ENCODE results near the gene SIPA1L3.

SIPA1L3 gene

DNA sequence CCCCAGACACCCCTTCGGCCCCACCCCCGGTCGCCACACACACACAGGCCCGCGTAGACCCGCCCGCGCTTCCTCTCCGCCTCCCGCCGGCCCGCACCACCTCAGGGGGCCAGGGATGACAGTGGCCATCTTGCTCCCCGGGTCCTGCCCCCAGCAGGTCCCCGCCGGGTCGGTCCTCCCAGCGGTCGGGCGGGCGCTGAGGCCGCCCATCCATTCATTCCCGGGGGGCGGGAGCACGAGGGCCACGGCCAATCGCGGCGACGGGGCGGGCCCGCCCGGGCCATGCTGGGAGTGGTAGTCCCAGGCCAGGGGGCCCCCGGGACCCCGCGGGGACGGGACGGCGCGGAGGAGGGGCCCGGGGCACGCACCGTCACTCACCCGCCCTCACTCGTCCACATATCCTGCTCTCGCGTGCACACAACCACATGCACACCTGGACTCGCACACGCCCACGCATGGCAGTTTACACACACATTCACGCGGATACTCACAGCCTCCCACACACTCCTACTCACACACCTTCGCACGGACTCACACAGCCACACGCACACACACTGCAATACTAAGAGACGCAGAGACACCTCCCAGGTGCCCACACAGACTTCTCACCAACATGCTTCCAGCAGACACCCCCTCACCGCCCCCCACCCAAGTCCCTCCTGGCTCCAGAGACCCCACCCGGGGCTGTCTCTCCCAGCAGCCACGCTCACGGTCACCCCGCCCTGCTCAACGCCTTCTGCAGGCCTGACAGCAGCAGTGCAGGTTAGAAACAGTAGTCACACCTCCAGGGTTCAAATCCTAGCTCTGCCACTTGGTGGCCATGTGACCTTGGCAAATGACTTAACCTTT is 317.2 kb downstream of the SIPA1L3 start, which contains the start of gene DPF1 (continued):
- TF ChIP-seq, protein P1, sequence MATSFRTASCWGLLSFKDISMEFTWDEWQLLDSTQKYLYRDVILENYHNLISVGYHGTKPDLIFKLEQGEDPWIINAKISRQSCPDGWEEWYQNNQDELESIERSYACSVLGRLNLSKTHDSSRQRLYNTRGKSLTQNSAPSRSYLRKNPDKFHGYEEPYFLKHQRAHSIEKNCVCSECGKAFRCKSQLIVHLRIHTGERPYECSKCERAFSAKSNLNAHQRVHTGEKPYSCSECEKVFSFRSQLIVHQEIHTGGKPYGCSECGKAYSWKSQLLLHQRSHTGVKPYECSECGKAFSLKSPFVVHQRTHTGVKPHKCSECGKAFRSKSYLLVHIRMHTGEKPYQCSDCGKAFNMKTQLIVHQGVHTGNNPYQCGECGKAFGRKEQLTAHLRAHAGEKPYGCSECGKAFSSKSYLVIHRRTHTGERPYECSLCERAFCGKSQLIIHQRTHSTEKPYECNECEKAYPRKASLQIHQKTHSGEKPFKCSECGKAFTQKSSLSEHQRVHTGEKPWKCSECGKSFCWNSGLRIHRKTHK (tag by site-specific recombination; IDR thresholded peaks at IDR 0.05), result no peak
- TF ChIP-seq ZNF184 (tag by site-specific recombination; IDR thresholded peaks at IDR 0.05), result no peak
- TF ChIP-seq, protein P2, sequence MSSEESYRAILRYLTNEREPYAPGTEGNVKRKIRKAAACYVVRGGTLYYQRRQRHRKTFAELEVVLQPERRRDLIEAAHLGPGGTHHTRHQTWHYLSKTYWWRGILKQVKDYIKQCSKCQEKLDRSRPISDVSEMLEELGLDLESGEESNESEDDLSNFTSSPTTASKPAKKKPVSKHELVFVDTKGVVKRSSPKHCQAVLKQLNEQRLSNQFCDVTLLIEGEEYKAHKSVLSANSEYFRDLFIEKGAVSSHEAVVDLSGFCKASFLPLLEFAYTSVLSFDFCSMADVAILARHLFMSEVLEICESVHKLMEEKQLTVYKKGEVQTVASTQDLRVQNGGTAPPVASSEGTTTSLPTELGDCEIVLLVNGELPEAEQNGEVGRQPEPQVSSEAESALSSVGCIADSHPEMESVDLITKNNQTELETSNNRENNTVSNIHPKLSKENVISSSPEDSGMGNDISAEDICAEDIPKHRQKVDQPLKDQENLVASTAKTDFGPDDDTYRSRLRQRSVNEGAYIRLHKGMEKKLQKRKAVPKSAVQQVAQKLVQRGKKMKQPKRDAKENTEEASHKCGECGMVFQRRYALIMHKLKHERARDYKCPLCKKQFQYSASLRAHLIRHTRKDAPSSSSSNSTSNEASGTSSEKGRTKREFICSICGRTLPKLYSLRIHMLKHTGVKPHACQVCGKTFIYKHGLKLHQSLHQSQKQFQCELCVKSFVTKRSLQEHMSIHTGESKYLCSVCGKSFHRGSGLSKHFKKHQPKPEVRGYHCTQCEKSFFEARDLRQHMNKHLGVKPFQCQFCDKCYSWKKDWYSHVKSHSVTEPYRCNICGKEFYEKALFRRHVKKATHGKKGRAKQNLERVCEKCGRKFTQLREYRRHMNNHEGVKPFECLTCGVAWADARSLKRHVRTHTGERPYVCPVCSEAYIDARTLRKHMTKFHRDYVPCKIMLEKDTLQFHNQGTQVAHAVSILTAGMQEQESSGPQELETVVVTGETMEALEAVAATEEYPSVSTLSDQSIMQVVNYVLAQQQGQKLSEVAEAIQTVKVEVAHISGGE (tag by site-specific recombination; conservative IDR thresholded peaks at IDR 0.05; ENCODE audit: low read depth), result peak; percentile 85
- no peak for TF ChIP-seq KLF10 (tag by site-specific recombination; IDR thresholded peaks at IDR 0.05)
- TF ChIP-seq, protein P3, sequence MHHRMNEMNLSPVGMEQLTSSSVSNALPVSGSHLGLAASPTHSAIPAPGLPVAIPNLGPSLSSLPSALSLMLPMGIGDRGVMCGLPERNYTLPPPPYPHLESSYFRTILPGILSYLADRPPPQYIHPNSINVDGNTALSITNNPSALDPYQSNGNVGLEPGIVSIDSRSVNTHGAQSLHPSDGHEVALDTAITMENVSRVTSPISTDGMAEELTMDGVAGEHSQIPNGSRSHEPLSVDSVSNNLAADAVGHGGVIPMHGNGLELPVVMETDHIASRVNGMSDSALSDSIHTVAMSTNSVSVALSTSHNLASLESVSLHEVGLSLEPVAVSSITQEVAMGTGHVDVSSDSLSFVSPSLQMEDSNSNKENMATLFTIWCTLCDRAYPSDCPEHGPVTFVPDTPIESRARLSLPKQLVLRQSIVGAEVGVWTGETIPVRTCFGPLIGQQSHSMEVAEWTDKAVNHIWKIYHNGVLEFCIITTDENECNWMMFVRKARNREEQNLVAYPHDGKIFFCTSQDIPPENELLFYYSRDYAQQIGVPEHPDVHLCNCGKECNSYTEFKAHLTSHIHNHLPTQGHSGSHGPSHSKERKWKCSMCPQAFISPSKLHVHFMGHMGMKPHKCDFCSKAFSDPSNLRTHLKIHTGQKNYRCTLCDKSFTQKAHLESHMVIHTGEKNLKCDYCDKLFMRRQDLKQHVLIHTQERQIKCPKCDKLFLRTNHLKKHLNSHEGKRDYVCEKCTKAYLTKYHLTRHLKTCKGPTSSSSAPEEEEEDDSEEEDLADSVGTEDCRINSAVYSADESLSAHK (tag by site-specific recombination; IDR thresholded peaks at IDR 0.05), result peak; percentile 73; the same call in 1 of the 2 replicates
- peak; percentile 97 for TF ChIP-seq ZXDB (tag by site-specific recombination; IDR thresholded peaks at IDR 0.05)
- TF ChIP-seq, protein P4, sequence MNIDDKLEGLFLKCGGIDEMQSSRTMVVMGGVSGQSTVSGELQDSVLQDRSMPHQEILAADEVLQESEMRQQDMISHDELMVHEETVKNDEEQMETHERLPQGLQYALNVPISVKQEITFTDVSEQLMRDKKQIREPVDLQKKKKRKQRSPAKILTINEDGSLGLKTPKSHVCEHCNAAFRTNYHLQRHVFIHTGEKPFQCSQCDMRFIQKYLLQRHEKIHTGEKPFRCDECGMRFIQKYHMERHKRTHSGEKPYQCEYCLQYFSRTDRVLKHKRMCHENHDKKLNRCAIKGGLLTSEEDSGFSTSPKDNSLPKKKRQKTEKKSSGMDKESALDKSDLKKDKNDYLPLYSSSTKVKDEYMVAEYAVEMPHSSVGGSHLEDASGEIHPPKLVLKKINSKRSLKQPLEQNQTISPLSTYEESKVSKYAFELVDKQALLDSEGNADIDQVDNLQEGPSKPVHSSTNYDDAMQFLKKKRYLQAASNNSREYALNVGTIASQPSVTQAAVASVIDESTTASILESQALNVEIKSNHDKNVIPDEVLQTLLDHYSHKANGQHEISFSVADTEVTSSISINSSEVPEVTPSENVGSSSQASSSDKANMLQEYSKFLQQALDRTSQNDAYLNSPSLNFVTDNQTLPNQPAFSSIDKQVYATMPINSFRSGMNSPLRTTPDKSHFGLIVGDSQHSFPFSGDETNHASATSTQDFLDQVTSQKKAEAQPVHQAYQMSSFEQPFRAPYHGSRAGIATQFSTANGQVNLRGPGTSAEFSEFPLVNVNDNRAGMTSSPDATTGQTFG (tag by site-specific recombination; IDR thresholded peaks at IDR 0.05; ENCODE audit: borderline replicate concordance), result peak; percentile 91; the same call in 1 of the 2 replicates
- TF ChIP-seq ZNF19 (tag by site-specific recombination; IDR thresholded peaks at IDR 0.05; ENCODE audit: low read depth), result no peak
- peak; percentile 99 for TF ChIP-seq ZBTB20 (tag by site-specific recombination; IDR thresholded peaks at IDR 0.05)
- peak; percentile 94 for TF ChIP-seq ZNF391 (tag by site-specific recombination; IDR thresholded peaks at IDR 0.05; ENCODE audit: borderline replicate concordance, low read depth)
- TF ChIP-seq ZNF521 (tag by site-specific recombination; IDR thresholded peaks at IDR 0.05), result no peak
- TF ChIP-seq ZFP41 (tag by site-specific recombination; IDR thresholded peaks at IDR 0.05; ENCODE audit: borderline replicate concordance), result no peak
- TF ChIP-seq ZNF354C (tag by site-specific recombination; IDR thresholded peaks at IDR 0.05; ENCODE audit: borderline replicate concordance, low read depth), result no peak
- TF ChIP-seq ZNF510 (tag by site-specific recombination; IDR thresholded peaks at IDR 0.05; ENCODE audit: insufficient replicate concordance), result no peak
- TF ChIP-seq ZSCAN23 (tag by site-specific recombination; IDR thresholded peaks at IDR 0.05), result peak; percentile 66; the same call in 1 of the 2 replicates
- TF ChIP-seq, protein P5, sequence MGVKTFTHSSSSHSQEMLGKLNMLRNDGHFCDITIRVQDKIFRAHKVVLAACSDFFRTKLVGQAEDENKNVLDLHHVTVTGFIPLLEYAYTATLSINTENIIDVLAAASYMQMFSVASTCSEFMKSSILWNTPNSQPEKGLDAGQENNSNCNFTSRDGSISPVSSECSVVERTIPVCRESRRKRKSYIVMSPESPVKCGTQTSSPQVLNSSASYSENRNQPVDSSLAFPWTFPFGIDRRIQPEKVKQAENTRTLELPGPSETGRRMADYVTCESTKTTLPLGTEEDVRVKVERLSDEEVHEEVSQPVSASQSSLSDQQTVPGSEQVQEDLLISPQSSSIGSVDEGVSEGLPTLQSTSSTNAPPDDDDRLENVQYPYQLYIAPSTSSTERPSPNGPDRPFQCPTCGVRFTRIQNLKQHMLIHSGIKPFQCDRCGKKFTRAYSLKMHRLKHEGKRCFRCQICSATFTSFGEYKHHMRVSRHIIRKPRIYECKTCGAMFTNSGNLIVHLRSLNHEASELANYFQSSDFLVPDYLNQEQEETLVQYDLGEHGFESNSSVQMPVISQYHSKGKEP (tag by site-specific recombination; IDR thresholded peaks at IDR 0.05), result no peak
- TF ChIP-seq ZNF560 (tag by site-specific recombination; IDR thresholded peaks at IDR 0.05; ENCODE audit: borderline replicate concordance), result no peak
- TF ChIP-seq, protein P6, sequence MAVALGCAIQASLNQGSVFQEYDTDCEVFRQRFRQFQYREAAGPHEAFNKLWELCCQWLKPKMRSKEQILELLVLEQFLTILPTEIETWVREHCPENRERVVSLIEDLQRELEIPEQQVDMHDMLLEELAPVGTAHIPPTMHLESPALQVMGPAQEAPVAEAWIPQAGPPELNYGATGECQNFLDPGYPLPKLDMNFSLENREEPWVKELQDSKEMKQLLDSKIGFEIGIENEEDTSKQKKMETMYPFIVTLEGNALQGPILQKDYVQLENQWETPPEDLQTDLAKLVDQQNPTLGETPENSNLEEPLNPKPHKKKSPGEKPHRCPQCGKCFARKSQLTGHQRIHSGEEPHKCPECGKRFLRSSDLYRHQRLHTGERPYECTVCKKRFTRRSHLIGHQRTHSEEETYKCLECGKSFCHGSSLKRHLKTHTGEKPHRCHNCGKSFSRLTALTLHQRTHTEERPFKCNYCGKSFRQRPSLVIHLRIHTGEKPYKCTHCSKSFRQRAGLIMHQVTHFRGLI (tag by site-specific recombination; IDR thresholded peaks at IDR 0.05), result peak; percentile 92
- TF ChIP-seq, protein P7, sequence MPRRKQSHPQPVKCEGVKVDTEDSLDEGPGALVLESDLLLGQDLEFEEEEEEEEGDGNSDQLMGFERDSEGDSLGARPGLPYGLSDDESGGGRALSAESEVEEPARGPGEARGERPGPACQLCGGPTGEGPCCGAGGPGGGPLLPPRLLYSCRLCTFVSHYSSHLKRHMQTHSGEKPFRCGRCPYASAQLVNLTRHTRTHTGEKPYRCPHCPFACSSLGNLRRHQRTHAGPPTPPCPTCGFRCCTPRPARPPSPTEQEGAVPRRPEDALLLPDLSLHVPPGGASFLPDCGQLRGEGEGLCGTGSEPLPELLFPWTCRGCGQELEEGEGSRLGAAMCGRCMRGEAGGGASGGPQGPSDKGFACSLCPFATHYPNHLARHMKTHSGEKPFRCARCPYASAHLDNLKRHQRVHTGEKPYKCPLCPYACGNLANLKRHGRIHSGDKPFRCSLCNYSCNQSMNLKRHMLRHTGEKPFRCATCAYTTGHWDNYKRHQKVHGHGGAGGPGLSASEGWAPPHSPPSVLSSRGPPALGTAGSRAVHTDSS (tag by site-specific recombination; IDR thresholded peaks at IDR 0.05), result no peak
- TF ChIP-seq TCF7L2 (IDR thresholded peaks at IDR 0.05; ENCODE audit: borderline replicate concordance, low read depth, low read length), result no peak
